Uterus (tissue), 2 donors: ENCODE results near the gene MSANTD1.

Source experiments
- CTCF ChIP-seq, 4 experiments: fragments of 200-600 bp in 2 of 4; fragments of 450-650 bp in 2 of 4; sonication (generic) in 2 of 4; IDR thresholded peaks; one replicate each; pipeline ENCODE4 v1.5.1; 2016 to 2019; ENCODE audit warnings: antibody characterized with exemption in 4 of 4, mild to moderate bottlenecking in 2 of 4, moderate library complexity in 1 of 4
- POLR2A ChIP-seq, 2 donors: fragments of 450-650 bp; IDR thresholded peaks; one replicate each; pipeline ENCODE4 v1.6.1; 2016; ENCODE audit warnings: antibody characterized with exemption in 2 of 2, mild to moderate bottlenecking in 1 of 2, moderate library complexity in 1 of 2

DNA sequence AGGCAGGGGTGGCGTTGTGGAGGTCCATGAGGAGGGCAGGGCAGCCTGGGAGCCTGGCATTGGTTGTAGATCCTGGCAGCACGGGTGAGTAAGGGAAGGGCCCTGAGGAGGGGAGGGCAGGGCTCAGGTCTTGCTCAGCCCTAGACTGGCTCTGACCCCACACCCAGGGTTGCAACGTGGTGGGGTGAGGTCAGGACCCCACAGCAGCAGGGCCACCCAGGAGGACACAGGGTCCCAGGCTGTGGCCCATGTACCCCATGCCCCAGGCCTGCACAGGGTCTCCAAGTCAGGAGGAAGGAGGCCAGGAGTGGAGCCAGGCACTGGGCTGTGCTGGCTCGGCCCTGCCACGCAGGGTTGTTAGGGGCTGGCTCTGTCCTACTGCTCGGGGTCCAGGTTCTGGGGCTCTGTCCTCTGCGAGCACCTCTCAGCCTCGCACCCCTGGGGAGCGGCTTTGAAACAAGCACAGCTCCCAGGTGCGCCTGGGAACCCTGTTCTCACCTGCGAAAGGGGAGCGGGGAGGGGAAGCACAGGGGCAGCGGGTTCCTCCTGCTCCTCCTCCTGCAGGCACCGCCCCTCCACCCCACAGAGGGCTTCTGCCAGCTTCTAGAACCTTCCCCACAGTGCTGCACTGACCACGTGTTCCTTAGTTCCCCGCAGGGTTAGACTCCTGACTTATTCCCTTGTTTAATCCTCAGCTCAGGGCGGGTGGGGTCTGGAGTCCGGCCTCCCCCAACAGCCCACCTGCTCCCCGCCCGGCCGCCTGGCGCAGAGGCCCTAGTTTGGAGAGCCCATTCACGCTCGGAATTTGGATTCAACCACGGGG, 20.4 kb downstream of the MSANTD1 start:
- TF ChIP-seq CTCF (IDR thresholded peaks at IDR 0.05) (no peak), POLR2A (IDR thresholded peaks at IDR 0.05) (no peak)
